Measurements from ENCODE around the gene ZMYND8. TPM values are rescaled to one million over a fixed set of nuclear protein-coding genes. Genes with fewer than 3 reads are reported as not detected.

ZMYND8 gene
- total and polyA plus RNA-seq, 10 of the 15 experiments (the other 5 are each of a cell fraction or from before 2014, with no cell fraction given): 12.9 to 54.8 (median 23.1) TPM

GRCh38 chr20:47350181-47350550 is 6.3 kb downstream of the ZMYND8 start (continued):
- TF ChIP-seq ZNF592 (IDR thresholded peaks at IDR 0.05) (no peak), FOXK2 (IDR thresholded peaks at IDR 0.05) (no peak), EP300 (IDR thresholded peaks at IDR 0.05; ENCODE audit: borderline replicate concordance in 1 of 2, control insufficient read depth in 1 of 2, low read depth in 2 of 2, low read length in 2 of 2) (0 out of 4 replicates have a peak, but pooled peaks of 1 of the 2 experiments have one; percentile 53), RCOR1 (conservative IDR thresholded peaks at IDR 0.05; ENCODE audit: low read depth, low read length) (0 out of 2 replicates have a peak, but pooled peaks have one; percentile 23), POLR2AphosphoS2 (IDR thresholded peaks at IDR 0.05; ENCODE audit: low read depth, low read length) (no peak), ELK1 (IDR thresholded peaks at IDR 0.05; ENCODE audit: low read depth, low read length) (no peak), BHLHE40 (IDR thresholded peaks at IDR 0.05; ENCODE audit: borderline replicate concordance in 1 of 2, low read depth in 2 of 2, low read length in 1 of 2) (no peak), NRF1 (conservative IDR thresholded peaks at IDR 0.05; ENCODE audit: low read depth, low read length) (no peak), PKNOX1 (IDR thresholded peaks at IDR 0.05) (no peak), GABPA (IDR thresholded peaks at IDR 0.05; ENCODE audit: low read depth) (no peak), MYB (IDR thresholded peaks at IDR 0.05; ENCODE audit: borderline replicate concordance, low read depth, low read length) (no peak), ZNF24 (IDR thresholded peaks at IDR 0.05) (no peak), STAT1 (conservative IDR thresholded peaks at IDR 0.05) (no peak), POU2F2 (IDR thresholded peaks at IDR 0.05; ENCODE audit: borderline replicate concordance, low read depth, low read length) (0 out of 3 replicates have a peak, but pooled peaks have one; percentile 56), SREBF1 (IDR thresholded peaks at IDR 0.05; ENCODE audit: low read length) (no peak), CEBPZ (IDR thresholded peaks at IDR 0.05; ENCODE audit: low read depth, low read length) (no peak), KLF5 (IDR thresholded peaks at IDR 0.05; ENCODE audit: partially characterized antibody) (no peak), SIX5 (IDR thresholded peaks at IDR 0.05; ENCODE audit: low read depth, low read length, severe bottlenecking) (no peak), HDAC2 (IDR thresholded peaks at IDR 0.05) (no peak), CEBPB (IDR thresholded peaks at IDR 0.05; ENCODE audit: borderline replicate concordance in 1 of 2, low read depth in 2 of 2, low read length in 2 of 2) (no peak), POLR2AphosphoS5 (IDR thresholded peaks at IDR 0.05; ENCODE audit: low read length) (no peak), TCF7 (IDR thresholded peaks at IDR 0.05; ENCODE audit: borderline replicate concordance) (peak; percentile 99)

All from GM12878 (cell line).